GM13976 (cell line): ENCODE measurements around the gene PHF2.

Experiments
- DNase-seq: peaks from one replicate; pipeline ENCODE4 v3.0.0; 2012; ENCODE audit warnings: low spot score
- in situ Hi-C: fragments of 300-500 bp; cut with MboI; formaldehyde crosslinking; loops from one replicate; pipeline ENCODE4 v1.12.0; 2022; ENCODE audit warnings: low sequenced_read_pairs, mixed read lengths, inconsistent platforms; ENCODE audit not compliant: unreplicated experiment
- TF ChIP-seq, protein P1 (sequence below): IDR thresholded peaks from 2 replicates; pipeline ENCODE4 v1.5.1; 2012; ENCODE audit warnings: borderline replicate concordance, mild to moderate bottlenecking; ENCODE audit not compliant: insufficient read depth; ENCODE audit errors: extremely low read depth, missing control alignments, control extremely low read depth

Gene PHF2

GRCh38 chr9:93651521-93651950, 75.2 kb downstream of the PHF2 start:
- no peak for DNase-seq
- in situ Hi-C loops: no loop called here
- TF ChIP-seq, protein P1, sequence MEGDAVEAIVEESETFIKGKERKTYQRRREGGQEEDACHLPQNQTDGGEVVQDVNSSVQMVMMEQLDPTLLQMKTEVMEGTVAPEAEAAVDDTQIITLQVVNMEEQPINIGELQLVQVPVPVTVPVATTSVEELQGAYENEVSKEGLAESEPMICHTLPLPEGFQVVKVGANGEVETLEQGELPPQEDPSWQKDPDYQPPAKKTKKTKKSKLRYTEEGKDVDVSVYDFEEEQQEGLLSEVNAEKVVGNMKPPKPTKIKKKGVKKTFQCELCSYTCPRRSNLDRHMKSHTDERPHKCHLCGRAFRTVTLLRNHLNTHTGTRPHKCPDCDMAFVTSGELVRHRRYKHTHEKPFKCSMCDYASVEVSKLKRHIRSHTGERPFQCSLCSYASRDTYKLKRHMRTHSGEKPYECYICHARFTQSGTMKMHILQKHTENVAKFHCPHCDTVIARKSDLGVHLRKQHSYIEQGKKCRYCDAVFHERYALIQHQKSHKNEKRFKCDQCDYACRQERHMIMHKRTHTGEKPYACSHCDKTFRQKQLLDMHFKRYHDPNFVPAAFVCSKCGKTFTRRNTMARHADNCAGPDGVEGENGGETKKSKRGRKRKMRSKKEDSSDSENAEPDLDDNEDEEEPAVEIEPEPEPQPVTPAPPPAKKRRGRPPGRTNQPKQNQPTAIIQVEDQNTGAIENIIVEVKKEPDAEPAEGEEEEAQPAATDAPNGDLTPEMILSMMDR: no peak

DNA sequence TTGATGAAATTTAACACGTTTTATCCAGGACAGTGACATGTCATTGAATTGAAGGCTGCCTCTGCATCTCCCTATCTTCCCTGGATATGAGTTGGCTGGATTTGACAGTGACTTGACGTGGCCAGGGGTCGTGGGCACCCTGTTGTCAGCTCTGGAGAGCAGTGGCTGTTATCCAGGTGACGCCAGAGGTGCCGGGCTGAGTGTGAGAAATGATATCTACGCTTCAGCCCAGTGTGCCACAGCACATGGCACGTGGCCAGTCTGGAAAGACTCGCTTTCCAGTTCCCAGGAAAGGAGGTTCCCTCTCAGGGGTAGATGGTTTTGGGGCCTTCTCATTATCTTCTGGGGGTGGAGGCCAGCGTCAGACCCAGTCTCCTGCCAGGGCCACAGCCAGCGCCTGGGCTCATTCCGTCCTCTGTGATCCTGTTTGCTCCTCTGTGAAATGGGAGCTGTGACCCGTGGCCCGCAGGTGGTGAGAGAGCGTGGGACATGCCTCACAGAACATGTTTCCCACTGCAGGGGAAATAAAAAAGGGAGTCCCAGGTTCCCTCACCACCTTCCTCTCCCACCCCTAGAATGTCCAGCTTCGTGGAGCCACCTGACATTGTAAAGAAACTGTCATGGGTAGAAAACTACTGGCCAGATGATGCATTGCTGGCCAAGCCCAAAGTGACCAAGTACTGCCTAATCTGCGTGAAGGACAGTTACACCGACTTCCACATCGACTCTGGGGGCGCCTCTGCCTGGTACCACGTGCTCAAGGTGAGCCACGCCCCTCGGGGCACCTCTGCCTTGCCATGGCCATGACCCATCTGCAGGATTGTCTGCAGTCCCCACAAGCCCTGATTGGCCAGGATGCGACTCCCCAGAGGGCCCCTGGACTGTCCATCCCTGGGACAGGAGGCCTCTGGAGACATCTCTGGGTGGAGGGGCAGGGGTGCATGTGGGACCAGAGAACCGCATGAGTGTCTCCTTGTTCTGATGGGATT, 76.5 kb downstream of the PHF2 start:
- DNase-seq: no peak
- TF ChIP-seq, protein P1: no peak
- in situ Hi-C loops: no loop called here

DNA sequence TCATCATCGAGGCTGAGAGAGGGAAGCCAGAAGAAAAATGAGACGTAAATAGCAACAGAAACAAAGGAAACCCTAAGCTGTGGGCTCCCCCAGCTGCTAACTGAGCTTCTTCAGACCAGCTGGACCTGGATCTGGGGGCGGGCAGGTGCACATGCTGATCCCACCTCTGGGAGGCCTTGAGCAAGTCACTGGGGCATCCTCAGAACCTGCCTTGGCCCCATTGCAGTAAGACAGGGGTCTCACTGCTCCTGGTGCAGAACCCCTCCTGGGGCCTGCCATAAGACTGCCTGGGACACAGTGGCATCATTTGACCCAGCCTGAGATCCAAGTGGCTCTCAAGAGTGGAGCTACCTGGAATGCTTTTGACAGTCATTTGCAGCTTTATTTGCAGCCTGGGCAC, 77.4 kb downstream of the PHF2 start:
- TF ChIP-seq, protein P1: no peak
- DNase-seq: no peak
- in situ Hi-C loops: no loop called here

GRCh38 chr9:93654351-93654961, 78.1 kb downstream of the PHF2 start:
- in situ Hi-C loops: no loop called here
- TF ChIP-seq, protein P1: no peak
- DNase-seq: no peak

GRCh38 chr9:93655621-93656425, 79.4 kb downstream of the PHF2 start:
- in situ Hi-C loops: no loop called here
- TF ChIP-seq, protein P1: no peak
- no peak for DNase-seq
